Motor neuron (in vitro differentiated cells): ENCODE data around the gene ATG4B. TPM values are rescaled to one million over a fixed set of nuclear protein-coding genes. Genes with fewer than 3 reads are reported as not detected.
A peak's percentile ranks its signal among the peaks of the same experiment; 100 is the strongest.

ENCODE experiments used
- ATAC-seq, 8 experiments: fragments of 200-7000 bp; cut with Tn5 transposase; replicated peaks in 6 of 8; 2 replicates each; pipeline ENCODE4 v1.8.0; 2021; ENCODE audit warnings: mild to moderate bottlenecking in 8 of 8, moderate library complexity in 8 of 8
- H3K27ac ChIP-seq, 2 donors: fragments of 250-450 bp; sonication (Bioruptor Pico); 2 replicates each; pipeline ENCODE4 v1.9.0; 2021; ENCODE audit warnings: antibody characterized with exemption in 2 of 2, mild to moderate bottlenecking in 2 of 2, moderate library complexity in 1 of 2
- H3K4me1 ChIP-seq, 2 donors: fragments of 250-450 bp; sonication (Bioruptor Pico); replicated peaks in 1 of 2; 2 replicates each; pipeline ENCODE4 v1.6.1; 2021; ENCODE audit warnings: antibody characterized with exemption in 2 of 2, mild to moderate bottlenecking in 2 of 2, moderate library complexity in 1 of 2
- H3K4me3 ChIP-seq, 5 donors: fragments of 250-450 bp; sonication (Bioruptor Pico); 2 replicates each; pipeline ENCODE4 v1.9.0; 2021; ENCODE audit warnings: antibody characterized with exemption in 5 of 5, mild to moderate bottlenecking in 5 of 5, moderate library complexity in 4 of 5
- WGBS, 10 experiments: fragments of 450-650 bp; shearing (Covaris generic); methylation state at CpG; one replicate each; pipeline ENCODE4 v1.0.0; 2022; 5-methylcytosine and 5-hydroxymethylcytosine counted together
- in situ Hi-C, 9 experiments: fragments of 400-800 bp; cut with MboI; loops; one replicate each; pipeline ENCODE4 v1.15.0; 2021; ENCODE audit warnings: low sequenced_read_pairs in 9 of 9, low pct_unique_long_range_greater_than_20kb in 2 of 9; ENCODE audit not compliant: unreplicated experiment in 9 of 9
- total RNA-seq, 8 experiments: library from RNA; unstranded; fragments of 300-600 nt; gene quantifications; 2 replicates each; pipeline versions ENCODE4 v1.2.3 to v1.2.4, GENCODE V29; 2022

Gene ATG4B
- total RNA-seq, 8 experiments from 2014 or later = 39.4 to 93.1 (median 53.2) TPM

GRCh38 chr2:241703032-241703604, 65.6 kb downstream of the ATG4B start:
- H3K27ac ChIP-seq = peak overlapping the region in 1 of 2 donors; percentile 98
- peak in 4 of 8 experiments; percentile 0 to 2 (median 1) for ATAC-seq
- H3K4me3 ChIP-seq = peak overlapping the region; percentile 78 to 96 (median 84)
- in situ Hi-C loops = no loop called here
- H3K4me1 ChIP-seq = peaks cover 5 to 6% of the 10 kb centered on the region in 2 donors
- WGBS, 10 experiments = 13 to 100% (median 77%) methylated on average over 1 to 3 of the region's 11 CpGs; no CpG with 5 or more reads in 4 of the 10 experiments

GRCh38 chr2:241706537-241706936, 69.0 kb downstream of the ATG4B start:
- no peak overlapping the region for H3K27ac ChIP-seq
- in situ Hi-C loops = no loop called here
- 80 to 100% (median 97%) methylated on average over 1 to 6 of the region's 6 CpGs; no CpG with 5 or more reads in 1 of the 10 experiments for WGBS, 10 experiments
- H3K4me3 ChIP-seq = no peak overlapping the region
- peaks cover 5 to 6% of the 10 kb centered on the region in 2 donors for H3K4me1 ChIP-seq
- no peak for ATAC-seq

- no peak overlapping the region for H3K4me3 ChIP-seq
- H3K4me1 ChIP-seq = no peaks in the 10 kb centered on the region
- no peak overlapping the region for H3K27ac ChIP-seq
- in situ Hi-C loops = no loop called here
- 74 to 100% (median 93%) methylated on average over 1 to 9 of the region's 10 CpGs for WGBS, 10 experiments
- ATAC-seq = no peak
Measured at GRCh38 chr2:241708879-241709278, 71.4 kb downstream of the ATG4B start.

GRCh38 chr2:241719093-241719492, 81.6 kb downstream of the ATG4B start:
- no peak overlapping the region for H3K27ac ChIP-seq
- no peak for ATAC-seq
- WGBS, 10 experiments = 80 to 100% (median 100%) methylated on average over 1 to 3 of the region's 16 CpGs; no CpG with 5 or more reads in 6 of the 10 experiments
- no peak overlapping the region for H3K4me3 ChIP-seq
- in situ Hi-C loops = no loop called here
- no peaks in the 10 kb centered on the region for H3K4me1 ChIP-seq

GRCh38 chr2:241720099-241720498, 82.6 kb downstream of the ATG4B start:
- Histone ChIP-seq H3K4me3 (no peak overlapping the region), H3K4me1 (no peaks in the 10 kb centered on the region), H3K27ac (no peak overlapping the region)
- ATAC-seq = no peak
- in situ Hi-C loops = no loop called here
- WGBS, 10 experiments = 40 to 100% (median 93%) methylated on average over 1 to 12 of the region's 19 CpGs; no CpG with 5 or more reads in 6 of the 10 experiments

GRCh38 chr2:241720560-241720959, 83.1 kb downstream of the ATG4B start:
- in situ Hi-C loops = no loop called here
- Histone ChIP-seq H3K4me3 (no peak overlapping the region), H3K27ac (no peak overlapping the region), H3K4me1 (no peaks in the 10 kb centered on the region)
- 91 to 100% methylated on average over 6 to 9 of the region's 15 CpGs; no CpG with 5 or more reads in 8 of the 10 experiments for WGBS, 10 experiments
- ATAC-seq = no peak

- in situ Hi-C loops = no loop called here
- no peak for ATAC-seq
- H3K27ac ChIP-seq = no peak overlapping the region
- H3K4me3 ChIP-seq = no peak overlapping the region
- WGBS, 10 experiments = 62 to 100% (median 93%) methylated on average over 1 to 5 of the region's 12 CpGs; no CpG with 5 or more reads in 3 of the 10 experiments
- H3K4me1 ChIP-seq = no peaks in the 10 kb centered on the region
Measured at GRCh38 chr2:241721852-241722251, 84.4 kb downstream of the ATG4B start.

GRCh38 chr2:241722896-241723454, 85.5 kb downstream of the ATG4B start:
- no peak overlapping the region for H3K27ac ChIP-seq
- WGBS, 10 experiments = 96 to 100% (median 99%) methylated on average over 2 to 15 of the region's 21 CpGs; no CpG with 5 or more reads in 2 of the 10 experiments
- in situ Hi-C loops = no loop called here

More at GRCh38 chr2:241722896-241723454, 85.5 kb downstream of the ATG4B start:
- H3K4me1 ChIP-seq = no peaks in the 10 kb centered on the region
- ATAC-seq = no peak
- no peak overlapping the region for H3K4me3 ChIP-seq

Other genes starting within 250 kb of the ATG4B start
- 100 to 1,000 TPM in 4 of 8 experiments, 10 to 100 TPM in 4; 55.7 to 130 (median 103) TPM for gene STK25, start 129.1 kb upstream of the ATG4B start, total RNA-seq
- gene BOK, start 78.9 kb upstream of the ATG4B start, total RNA-seq = 10 to 100 TPM in 4 of 8 experiments, 1 to 10 TPM in 3, under 1 TPM in 1; 1.00 to 17.3 (median 7.2) TPM
- gene THAP4, start 535 bp upstream of the ATG4B start, total RNA-seq = 10 to 100 TPM; 39.2 to 72.1 (median 48.9) TPM
- gene DTYMK, start 49.1 kb downstream of the ATG4B start, total RNA-seq = 10 to 100 TPM; 20.2 to 61.0 (median 30.0) TPM
- gene ING5, start 64.3 kb downstream of the ATG4B start, total RNA-seq = 10 to 100 TPM; 18.3 to 42.3 (median 28.3) TPM
- 10 to 100 TPM in 3 of 8 experiments, 1 to 10 TPM in 5; 4.2 to 38.7 (median 6.6) TPM for gene D2HGDH, start 96.9 kb downstream of the ATG4B start, total RNA-seq
- under 1 TPM in 4 of 8 experiments, not detected in 4; 0.23 to 0.66 (median 0.43) TPM for gene GAL3ST2, start 139.1 kb downstream of the ATG4B start, total RNA-seq
- 1 to 10 TPM in 1 of 8 experiments, under 1 TPM in 6, not detected in 1; 0.11 to 1.0 (median 0.56) TPM for gene NEU4, start 171.5 kb downstream of the ATG4B start, total RNA-seq
- under 1 TPM in 7 of 8 experiments, not detected in 1; 0.11 to 0.49 (median 0.19) TPM for gene PDCD1, start 221.2 kb downstream of the ATG4B start, total RNA-seq
- gene RTP5, start 232.0 kb downstream of the ATG4B start, total RNA-seq = 1 to 10 TPM in 2 of 8 experiments, under 1 TPM in 6; 0.07 to 1.5 (median 0.42) TPM